ENCODE data around the gene SMIM14.

GRCh38 chr4:39571504-39571903, 67.2 kb downstream of the SMIM14 start:
- TF ChIP-seq CTCF (IDR thresholded peaks at IDR 0.05 in 2 of 3, conservative IDR thresholded peaks at IDR 0.05 in 1 of 3; ENCODE audit: insufficient read depth in 2 of 3, low read depth in 1 of 3, low read length in 3 of 3) (no peak), SMARCA4 (IDR thresholded peaks at IDR 0.05) (no peak), BRD4 (IDR thresholded peaks at IDR 0.05) (no peak), POLR2AphosphoS5 (IDR thresholded peaks at IDR 0.05; ENCODE audit: control insufficient read depth, insufficient read depth, low read depth, low read length) (no peak), ZNF277 (CRISPR knock-in tag; IDR thresholded peaks at IDR 0.05; ENCODE audit: borderline replicate concordance) (no peak), PTBP1 (IDR thresholded peaks at IDR 0.05; ENCODE audit: low read depth, low read length) (no peak), EZH2 (IDR thresholded peaks at IDR 0.05; ENCODE audit: borderline replicate concordance, low read depth, low read length) (no peak)

All from K562 (cell line).